Stimulated activated naive CD8-positive, alpha-beta T cell treated with anti-CD3 and anti-CD28 coated beads, Interleukin-15, Interleukin-2, amounts not matched to agents 100 U/mL and 50 U/mL, for 24 hours (primary cell): ENCODE data around the gene SAP30L.

Source experiments
- ATAC-seq: fragments of 150-1000 bp; cut with Tn5 transposase; one replicate; pipeline ENCODE4 v1.10.0; 2021
- DNase-seq: peaks from one replicate; pipeline ENCODE4 v3.0.0; 2021

SAP30L gene

GRCh38 chr5:154509784-154510555 lies 64.2 kb downstream of the SAP30L start:
- ATAC-seq, result no peak
- DNase-seq, result no peak
